ENCODE measurements around the gene TAX1BP1.

TAX1BP1 gene

DNA sequence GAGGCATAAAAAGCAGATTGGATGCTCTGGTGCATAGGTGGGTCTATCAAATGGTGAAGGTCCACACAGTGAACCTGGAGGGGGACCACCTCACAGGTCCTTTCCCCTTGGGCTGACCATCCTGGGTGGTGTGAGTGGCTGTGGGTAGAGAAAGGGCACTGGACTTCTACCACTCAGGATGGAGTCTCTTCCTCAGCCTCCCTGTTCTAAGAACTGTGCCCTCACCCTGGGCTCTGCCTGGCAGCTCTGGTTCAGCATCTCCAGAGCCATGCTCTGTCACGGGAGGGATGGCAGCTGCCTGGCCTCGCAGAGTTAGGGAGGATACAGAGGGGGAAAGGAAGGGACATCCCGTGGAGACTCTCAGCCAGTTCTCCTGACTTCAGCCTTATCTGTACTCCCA lies 121.8 kb downstream of the TAX1BP1 start:
- DNase-seq (ENCODE audit: low read depth) = no peak
- TF ChIP-seq, protein P1, sequence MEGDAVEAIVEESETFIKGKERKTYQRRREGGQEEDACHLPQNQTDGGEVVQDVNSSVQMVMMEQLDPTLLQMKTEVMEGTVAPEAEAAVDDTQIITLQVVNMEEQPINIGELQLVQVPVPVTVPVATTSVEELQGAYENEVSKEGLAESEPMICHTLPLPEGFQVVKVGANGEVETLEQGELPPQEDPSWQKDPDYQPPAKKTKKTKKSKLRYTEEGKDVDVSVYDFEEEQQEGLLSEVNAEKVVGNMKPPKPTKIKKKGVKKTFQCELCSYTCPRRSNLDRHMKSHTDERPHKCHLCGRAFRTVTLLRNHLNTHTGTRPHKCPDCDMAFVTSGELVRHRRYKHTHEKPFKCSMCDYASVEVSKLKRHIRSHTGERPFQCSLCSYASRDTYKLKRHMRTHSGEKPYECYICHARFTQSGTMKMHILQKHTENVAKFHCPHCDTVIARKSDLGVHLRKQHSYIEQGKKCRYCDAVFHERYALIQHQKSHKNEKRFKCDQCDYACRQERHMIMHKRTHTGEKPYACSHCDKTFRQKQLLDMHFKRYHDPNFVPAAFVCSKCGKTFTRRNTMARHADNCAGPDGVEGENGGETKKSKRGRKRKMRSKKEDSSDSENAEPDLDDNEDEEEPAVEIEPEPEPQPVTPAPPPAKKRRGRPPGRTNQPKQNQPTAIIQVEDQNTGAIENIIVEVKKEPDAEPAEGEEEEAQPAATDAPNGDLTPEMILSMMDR (conservative IDR thresholded peaks at IDR 0.05; ENCODE audit: control insufficient read depth, insufficient read depth, low read depth, low read length) = no peak

DNA sequence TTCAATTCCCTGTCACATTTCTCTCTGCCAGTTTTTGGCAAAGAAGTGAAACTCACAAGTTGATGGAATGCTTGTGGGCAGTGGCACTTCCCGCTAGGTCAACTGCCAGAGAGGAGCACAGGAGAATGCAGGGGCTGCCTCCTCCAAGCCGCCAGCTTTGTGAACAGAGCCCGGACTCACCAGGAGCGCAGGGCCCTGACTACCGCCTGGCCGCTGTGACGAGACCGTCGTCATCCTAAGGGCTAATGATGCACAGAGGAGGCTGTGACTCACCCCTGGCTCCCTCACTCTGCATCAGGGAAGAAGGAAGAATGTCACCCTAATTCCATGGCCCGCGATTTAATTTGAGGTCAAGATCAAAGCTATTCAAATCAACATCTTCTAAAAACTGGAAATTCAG lies 123.9 kb downstream of the TAX1BP1 start:
- TF ChIP-seq, protein P1 (conservative IDR thresholded peaks at IDR 0.05; ENCODE audit: control insufficient read depth, insufficient read depth, low read depth, low read length) = no peak
- DNase-seq (ENCODE audit: low read depth) = peak; percentile 23
- H3K4me3 ChIP-seq (ENCODE audit: control insufficient read depth, low read depth, low read length) = no peak overlapping the region

More for the DNA sequence above, 121.8 kb downstream of the TAX1BP1 start:
- H3K4me3 ChIP-seq (ENCODE audit: control insufficient read depth, low read depth, low read length) = no peak overlapping the region

DNA sequence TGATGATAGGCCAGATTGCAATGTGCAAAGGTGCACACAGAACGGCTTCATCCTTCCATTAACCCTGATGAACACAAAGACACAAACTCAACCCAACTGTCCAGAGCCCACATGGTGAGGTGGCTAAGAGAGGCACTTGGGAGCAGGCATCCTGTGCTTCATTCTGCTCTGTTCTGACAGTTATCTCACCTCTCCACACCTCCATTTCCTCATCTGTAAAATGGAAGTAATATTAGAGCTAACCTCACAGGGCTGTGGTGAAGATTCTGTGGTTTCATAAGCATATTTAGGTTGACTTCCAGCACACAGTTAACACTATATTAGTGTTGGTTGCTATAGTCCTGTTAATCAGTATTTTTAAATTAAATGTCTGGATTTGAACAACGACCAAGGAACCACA lies 126.3 kb downstream of the TAX1BP1 start:
- no peak overlapping the region for H3K4me3 ChIP-seq (ENCODE audit: control insufficient read depth, low read depth, low read length)
- TF ChIP-seq, protein P1 (conservative IDR thresholded peaks at IDR 0.05; ENCODE audit: control insufficient read depth, insufficient read depth, low read depth, low read length) = no peak
- no peak for DNase-seq (ENCODE audit: low read depth)

DNA sequence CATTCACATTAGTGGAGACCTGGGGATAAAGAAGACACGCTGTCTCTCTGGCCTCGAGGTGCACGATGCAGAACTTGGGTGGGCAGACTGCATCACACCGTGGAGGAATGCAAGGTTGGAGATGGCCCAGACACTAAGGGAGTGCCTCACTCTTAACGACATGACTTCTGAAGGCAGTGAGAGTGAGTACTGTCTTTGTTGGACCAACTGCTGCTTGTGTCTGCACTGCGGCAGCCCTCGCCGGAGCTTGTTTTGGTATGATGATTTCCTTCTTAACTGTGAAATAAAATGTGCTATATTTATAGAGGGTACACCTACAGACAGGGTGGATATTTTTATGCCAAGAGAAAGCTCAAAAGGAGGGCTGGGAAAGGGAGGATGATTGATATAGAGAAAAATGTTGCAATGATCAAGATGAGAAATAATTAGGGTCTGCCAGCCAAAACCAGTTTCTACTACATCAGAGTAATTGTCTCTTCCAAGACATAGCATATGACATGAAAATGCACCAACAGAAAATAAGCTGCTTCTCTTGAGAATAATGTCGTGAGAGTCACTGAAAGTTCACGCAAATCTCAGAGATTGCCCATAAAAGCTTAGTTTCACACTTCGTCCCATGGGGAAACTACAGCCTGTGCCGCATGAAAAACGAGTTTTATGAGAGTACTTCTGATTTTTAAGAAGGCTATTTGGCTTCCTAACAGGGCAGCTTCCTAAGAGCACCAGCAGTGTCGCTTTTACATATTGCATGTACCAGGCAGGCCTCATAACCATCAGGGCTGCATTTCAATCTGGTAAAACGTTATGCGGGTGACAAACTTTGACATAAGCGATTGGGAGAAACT lies 127.1 kb downstream of the TAX1BP1 start:
- no peak for DNase-seq (ENCODE audit: low read depth)
- no peak overlapping the region for H3K4me3 ChIP-seq (ENCODE audit: control insufficient read depth, low read depth, low read length)
- TF ChIP-seq, protein P1 (conservative IDR thresholded peaks at IDR 0.05; ENCODE audit: control insufficient read depth, insufficient read depth, low read depth, low read length) = no peak

DNA sequence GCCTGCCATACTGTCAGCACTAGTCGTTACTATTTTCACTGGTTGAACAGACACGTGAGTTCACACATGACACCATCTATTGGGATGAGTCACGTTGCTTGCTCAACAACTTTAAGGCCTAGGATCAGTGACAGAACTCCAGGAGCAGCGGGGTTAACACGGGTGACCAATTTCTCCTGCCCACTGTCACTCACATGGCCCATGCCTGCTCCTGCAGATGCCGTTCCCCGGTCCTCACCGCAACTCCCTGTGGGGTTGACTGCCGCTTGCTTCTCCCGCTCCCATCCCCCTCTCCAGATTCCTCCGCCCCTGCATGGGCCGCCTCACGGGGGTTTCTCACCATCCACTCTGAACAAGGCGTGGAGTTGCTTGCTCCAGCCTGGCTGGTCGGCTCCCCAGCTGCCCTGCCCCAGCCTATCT lies 128.2 kb downstream of the TAX1BP1 start:
- TF ChIP-seq, protein P1 (conservative IDR thresholded peaks at IDR 0.05; ENCODE audit: control insufficient read depth, insufficient read depth, low read depth, low read length) = no peak
- no peak overlapping the region for H3K4me3 ChIP-seq (ENCODE audit: control insufficient read depth, low read depth, low read length)
- peak; percentile 74 for DNase-seq (ENCODE audit: low read depth)

DNA sequence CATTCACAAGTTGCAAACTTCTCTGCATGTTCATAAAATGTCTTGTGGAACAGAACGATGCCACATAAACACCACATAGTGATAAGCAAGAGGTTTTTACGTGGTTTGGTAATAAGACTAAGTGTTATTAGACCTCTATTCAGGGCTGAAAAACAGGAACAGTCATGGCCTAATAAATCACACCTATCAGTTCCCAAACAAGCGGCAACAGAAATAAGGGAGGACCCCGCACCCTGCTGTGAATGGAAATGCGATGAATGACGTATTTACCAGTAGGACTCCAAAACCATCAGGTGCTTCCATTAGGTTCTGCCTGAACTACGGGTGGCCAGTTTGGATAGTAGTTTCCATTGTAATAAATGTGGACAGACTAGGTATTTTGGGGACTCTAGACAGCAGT lies 129.1 kb downstream of the TAX1BP1 start:
- no peak for DNase-seq (ENCODE audit: low read depth)
- TF ChIP-seq, protein P1 (conservative IDR thresholded peaks at IDR 0.05; ENCODE audit: control insufficient read depth, insufficient read depth, low read depth, low read length) = no peak
- H3K4me3 ChIP-seq (ENCODE audit: control insufficient read depth, low read depth, low read length) = no peak overlapping the region

Data from fibroblast of mammary gland (primary cell).